OCI-LY1 (cell line): Measurements from ENCODE around the gene SIX5.

Source experiments
- H2AFZ ChIP-seq: fragments of 200-600 bp; sonication (generic), shearing (Covaris generic); 2 replicates; pipeline ENCODE4 v1.6.0; 2014; ENCODE audit warnings: antibody characterized with exemption, mild to moderate bottlenecking, low read length
- H3F3A ChIP-seq: fragments of 200-600 bp; sonication (generic), shearing (Covaris generic); 2 replicates; pipeline ENCODE4 v1.6.0; 2014; ENCODE audit warnings: mild to moderate bottlenecking, antibody characterized with exemption, low read length, moderate library complexity; ENCODE audit not compliant: insufficient read depth
- H3K27ac ChIP-seq: fragments of 200-600 bp; sonication (generic); 2 replicates; pipeline ENCODE4 v1.5.1; 2014; ENCODE audit warnings: low read length, mixed run types, mild to moderate bottlenecking, low read depth; ENCODE audit not compliant: poor library complexity, severe bottlenecking
- H3K27me3 ChIP-seq: fragments of 200-600 bp; sonication (generic); 2 replicates; pipeline ENCODE4 v1.6.0; 2014; ENCODE audit warnings: antibody characterized with exemption, mild to moderate bottlenecking, low read length, moderate library complexity; ENCODE audit not compliant: insufficient read depth
- H3K36me3 ChIP-seq: fragments of 200-600 bp; sonication (generic); 2 replicates; pipeline ENCODE4 v1.6.1; 2014; ENCODE audit warnings: mild to moderate bottlenecking, antibody characterized with exemption, low read length, moderate library complexity, mixed read lengths; ENCODE audit not compliant: insufficient read depth
- H3K4me1 ChIP-seq: fragments of 200-600 bp; sonication (generic); 2 replicates; pipeline ENCODE4 v1.5.1; 2014; ENCODE audit warnings: mild to moderate bottlenecking, low read length, moderate library complexity; ENCODE audit not compliant: insufficient read depth, severe bottlenecking
- H3K4me2 ChIP-seq: fragments of 200-600 bp; sonication (generic), shearing (Covaris generic); 2 replicates; pipeline ENCODE4 v1.6.1; 2014; ENCODE audit warnings: low read length
- H3K4me3 ChIP-seq: fragments of 200-600 bp; sonication (generic); 2 replicates; pipeline ENCODE4 v1.5.1; 2014; ENCODE audit warnings: low read length, low read depth, mild to moderate bottlenecking, mixed read lengths; ENCODE audit not compliant: poor library complexity, severe bottlenecking
- H3K79me2 ChIP-seq: fragments of 200-600 bp; shearing (Covaris generic); 2 replicates; pipeline ENCODE4 v1.6.1; 2016; ENCODE audit warnings: mixed run types, low read length, mixed read lengths; ENCODE audit not compliant: insufficient read depth
- H3K9ac ChIP-seq: fragments of 200-600 bp; sonication (generic), shearing (Covaris generic); 2 replicates; pipeline ENCODE4 v1.6.1; 2014; ENCODE audit warnings: mild to moderate bottlenecking, low read length, mixed read lengths
- H3K9me2 ChIP-seq: fragments of 200-600 bp; sonication (generic), shearing (Covaris generic); 2 replicates; pipeline ENCODE4 v1.6.1; 2014; ENCODE audit warnings: low read depth, mild to moderate bottlenecking, low read length, mixed read lengths
- H3K9me3 ChIP-seq: fragments of 200-600 bp; shearing (Covaris generic); 2 replicates; pipeline ENCODE4 v1.6.1; 2014; ENCODE audit warnings: low read length, mixed read lengths
- H4K20me1 ChIP-seq: fragments of 200-600 bp; sonication (generic), shearing (Covaris generic); 2 replicates; pipeline ENCODE4 v1.6.0; 2016; ENCODE audit warnings: mild to moderate bottlenecking, low read length; ENCODE audit not compliant: insufficient read depth
- EZH2 ChIP-seq: fragments of 200-600 bp; sonication (generic), shearing (Covaris generic); IDR thresholded peaks from 2 replicates; pipeline ENCODE4 v1.8.0; 2017; ENCODE audit warnings: borderline replicate concordance, mixed run types, mild to moderate bottlenecking, antibody characterized with exemption, low read length, moderate library complexity, mixed read lengths
- TF ChIP-seq, protein P1 (sequence below): fragments of 200-600 bp; sonication (generic), shearing (Covaris generic); IDR thresholded peaks from 2 replicates; pipeline ENCODE4 v1.5.1; 2017; ENCODE audit warnings: mild to moderate bottlenecking, antibody characterized with exemption, low read length, moderate library complexity, mixed read lengths

Gene SIX5

DNA sequence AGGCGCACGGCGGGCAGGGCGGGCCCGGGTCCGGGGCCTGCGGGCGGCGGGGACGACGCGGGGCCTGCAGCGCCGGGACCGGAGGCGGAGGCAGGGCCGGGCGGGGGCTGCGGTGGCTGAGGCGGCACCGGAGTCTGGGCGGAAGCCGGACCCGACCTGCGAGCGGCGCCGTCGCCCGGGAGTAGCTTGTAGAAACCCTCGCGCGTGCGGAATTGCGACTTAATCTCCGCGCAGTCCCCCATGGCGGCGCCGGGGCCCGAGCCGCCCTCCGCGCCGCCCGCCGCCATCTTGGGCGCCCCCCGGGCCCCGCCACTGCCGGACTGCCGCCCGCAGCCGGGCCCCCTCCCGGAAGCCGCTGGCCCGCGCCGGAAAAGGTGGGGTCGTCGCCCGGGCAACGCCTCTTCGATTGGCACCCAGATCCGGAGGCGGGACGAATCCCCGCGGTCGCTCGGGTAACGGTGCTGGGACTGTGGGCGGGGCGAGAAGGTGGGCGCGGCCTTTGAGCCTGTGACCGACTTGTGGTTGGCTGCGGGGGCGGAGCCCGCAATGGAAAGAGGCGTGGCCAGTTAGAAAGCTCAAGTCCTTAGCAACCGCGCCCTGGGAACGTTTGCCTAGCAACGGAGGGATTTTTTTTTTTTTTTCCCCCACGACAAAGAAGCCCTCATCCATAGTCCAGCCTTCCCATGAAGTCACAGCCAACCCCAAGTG, 23.6 kb upstream of the SIX5 start, which contains the start of gene DMWD:
DMWD (minus strand) TSS at position 376 of the 708 bp plus-strand sequence; CDS start at position 287, 89 bp downstream.
- H3K36me3 ChIP-seq = peaks cover 28% of the 10 kb centered on the region
- 0 out of 2 replicates have a peak, but pooled peaks cover 4% of the 10 kb centered on the region for H3K79me2 ChIP-seq
- no peaks in the 10 kb centered on the region for H3K9me3 ChIP-seq
- no peaks in the 10 kb centered on the region for H4K20me1 ChIP-seq
- H3K9me2 ChIP-seq = no peaks in the 10 kb centered on the region
- no peaks in the 10 kb centered on the region for H3F3A ChIP-seq
- peaks cover 16% of the 10 kb centered on the region for H3K4me1 ChIP-seq
- H3K27me3 ChIP-seq = no peaks in the 10 kb centered on the region
- TF ChIP-seq, protein P1, sequence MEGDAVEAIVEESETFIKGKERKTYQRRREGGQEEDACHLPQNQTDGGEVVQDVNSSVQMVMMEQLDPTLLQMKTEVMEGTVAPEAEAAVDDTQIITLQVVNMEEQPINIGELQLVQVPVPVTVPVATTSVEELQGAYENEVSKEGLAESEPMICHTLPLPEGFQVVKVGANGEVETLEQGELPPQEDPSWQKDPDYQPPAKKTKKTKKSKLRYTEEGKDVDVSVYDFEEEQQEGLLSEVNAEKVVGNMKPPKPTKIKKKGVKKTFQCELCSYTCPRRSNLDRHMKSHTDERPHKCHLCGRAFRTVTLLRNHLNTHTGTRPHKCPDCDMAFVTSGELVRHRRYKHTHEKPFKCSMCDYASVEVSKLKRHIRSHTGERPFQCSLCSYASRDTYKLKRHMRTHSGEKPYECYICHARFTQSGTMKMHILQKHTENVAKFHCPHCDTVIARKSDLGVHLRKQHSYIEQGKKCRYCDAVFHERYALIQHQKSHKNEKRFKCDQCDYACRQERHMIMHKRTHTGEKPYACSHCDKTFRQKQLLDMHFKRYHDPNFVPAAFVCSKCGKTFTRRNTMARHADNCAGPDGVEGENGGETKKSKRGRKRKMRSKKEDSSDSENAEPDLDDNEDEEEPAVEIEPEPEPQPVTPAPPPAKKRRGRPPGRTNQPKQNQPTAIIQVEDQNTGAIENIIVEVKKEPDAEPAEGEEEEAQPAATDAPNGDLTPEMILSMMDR = no peak
- no peak for TF ChIP-seq EZH2
- no peak within 1 kb of the TSS for H3K27ac ChIP-seq
- H3K4me3 ChIP-seq = peak within 1 kb of the TSS; percentile 89
- peak within 1 kb of the TSS; percentile 93 for H3K4me2 ChIP-seq
- H2AFZ ChIP-seq = no peak within 1 kb of the TSS
- H3K9ac ChIP-seq = peak within 1 kb of the TSS; percentile 81

DNA sequence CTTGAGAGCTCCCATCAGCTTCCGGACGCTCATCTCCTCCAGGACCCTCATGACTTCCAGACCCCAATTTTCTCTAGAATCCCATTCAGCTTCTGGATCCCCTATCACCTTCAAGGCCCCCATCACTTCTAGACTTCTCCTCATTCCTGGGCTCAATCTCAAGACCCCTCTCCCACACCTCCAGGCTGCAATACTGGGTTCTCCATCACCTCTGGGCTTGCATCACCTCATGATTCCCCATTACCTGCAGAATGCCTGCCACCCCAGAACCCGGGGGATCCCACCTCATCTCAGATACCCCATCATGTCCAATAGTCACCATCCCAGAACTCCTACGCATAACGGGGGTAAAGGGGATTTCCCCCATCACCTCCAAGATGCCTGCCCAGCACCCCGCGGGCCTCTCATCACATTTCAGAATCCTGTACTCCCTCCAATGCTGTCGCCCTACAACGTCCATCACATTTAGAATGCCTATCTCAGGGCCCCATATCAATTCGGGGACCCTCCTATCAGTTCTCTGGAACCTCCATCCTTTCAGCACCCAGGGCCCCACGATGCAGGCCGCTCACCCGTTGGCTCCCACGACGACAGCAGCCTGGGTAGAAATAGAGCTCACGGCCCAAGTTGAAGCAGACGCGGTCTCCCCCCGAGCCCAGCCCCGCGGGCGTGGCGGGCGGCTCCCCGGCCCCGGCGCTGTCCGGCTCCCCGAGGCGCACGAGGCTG, 22.9 kb upstream of the SIX5 start:
- Histone ChIP-seq H3K36me3 (peaks cover 35% of the 10 kb centered on the region), H3K9ac (peak overlapping the region; percentile 81), H3K4me2 (peak overlapping the region; percentile 93), H3K27me3 (no peaks in the 10 kb centered on the region), H4K20me1 (no peaks in the 10 kb centered on the region), H2AFZ (no peak overlapping the region), H3K9me3 (no peaks in the 10 kb centered on the region), H3K9me2 (no peaks in the 10 kb centered on the region), H3F3A (no peaks in the 10 kb centered on the region), H3K4me1 (peaks cover 16% of the 10 kb centered on the region), H3K27ac (no peak overlapping the region), H3K79me2 (0 out of 2 replicates have a peak, but pooled peaks cover 4% of the 10 kb centered on the region), H3K4me3 (peak overlapping the region; percentile 89)
- no peak for TF ChIP-seq EZH2
- TF ChIP-seq, protein P1 = no peak

DNA sequence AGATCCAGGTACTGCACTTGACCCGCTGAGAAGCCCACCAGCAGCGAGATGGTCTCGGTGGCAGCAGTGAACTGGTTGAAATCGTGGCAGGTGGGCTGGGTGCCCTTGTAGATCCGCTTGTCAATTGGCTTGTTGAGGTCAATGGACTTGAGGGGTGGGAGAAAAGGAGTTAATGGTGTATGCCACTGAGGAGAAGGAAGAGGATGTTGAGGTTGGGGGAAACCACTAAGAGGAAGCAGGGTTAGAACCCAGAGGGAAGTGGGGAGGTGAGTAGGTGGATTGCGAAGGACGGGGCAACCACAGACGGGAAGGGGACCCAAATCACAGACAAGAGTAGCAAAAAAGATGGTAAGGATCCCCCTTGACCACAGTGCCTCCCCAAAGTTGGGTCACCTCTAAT, 21.9 kb upstream of the SIX5 start:
- peak overlapping the region; percentile 89 for H3K4me3 ChIP-seq
- no peak overlapping the region for H3K27ac ChIP-seq
- H4K20me1 ChIP-seq = no peaks in the 10 kb centered on the region
- no peaks in the 10 kb centered on the region for H3K9me3 ChIP-seq
- H3K9ac ChIP-seq = no peak overlapping the region
- H3F3A ChIP-seq = no peaks in the 10 kb centered on the region
- H3K36me3 ChIP-seq = peaks cover 43% of the 10 kb centered on the region
- H3K9me2 ChIP-seq = no peaks in the 10 kb centered on the region
- TF ChIP-seq, protein P1 = no peak
- no peak for TF ChIP-seq EZH2
- no peaks in the 10 kb centered on the region for H3K27me3 ChIP-seq
- peak overlapping the region; percentile 93; the same call in 1 of the 2 replicates for H3K4me2 ChIP-seq
- peaks cover 16% of the 10 kb centered on the region for H3K4me1 ChIP-seq
- H2AFZ ChIP-seq = no peak overlapping the region
- 0 out of 2 replicates have a peak, but pooled peaks cover 4% of the 10 kb centered on the region for H3K79me2 ChIP-seq
